ENCODE results near the gene RUNX3.

Gene RUNX3

GRCh38 chr1:24963099-24963872 is 33.2 kb upstream of the RUNX3 start:
- no peaks in the 10 kb centered on the region for H3K36me3 ChIP-seq (ENCODE audit: low read length)
- no peak overlapping the region for H3K27ac ChIP-seq (ENCODE audit: low read depth, low read length)
- no peaks in the 10 kb centered on the region for H3K9me3 ChIP-seq (ENCODE audit: insufficient read depth, low read length)
- no peak overlapping the region for H3K4me2 ChIP-seq (ENCODE audit: low read depth, low read length, poor library complexity, severe bottlenecking)
- no peaks in the 10 kb centered on the region for H3F3A ChIP-seq (ENCODE audit: insufficient read depth)
- H3K9ac ChIP-seq (ENCODE audit: low read length), result no peak overlapping the region
- no peaks in the 10 kb centered on the region for H3K27me3 ChIP-seq (ENCODE audit: low read length)
- no peak for TF ChIP-seq EZH2phosphoT487 (conservative IDR thresholded peaks at IDR 0.05; ENCODE audit: low read length)
- TF ChIP-seq CTCF (IDR thresholded peaks at IDR 0.05; ENCODE audit: insufficient read depth, low read length, poor library complexity, severe bottlenecking), result no peak
- no peaks in the 10 kb centered on the region for H3K79me2 ChIP-seq (ENCODE audit: insufficient read depth, low read length)
- H2AFZ ChIP-seq (ENCODE audit: low read depth, low read length, severe bottlenecking), result no peak overlapping the region
- no peaks in the 10 kb centered on the region for H4K20me1 ChIP-seq (ENCODE audit: low read depth, low read length)
- H3K9me2 ChIP-seq (replicated peaks; ENCODE audit: insufficient read depth, low read length), result no peaks in the 10 kb centered on the region
- no peak overlapping the region for H3K4me3 ChIP-seq (ENCODE audit: insufficient read depth, low read length, poor library complexity, severe bottlenecking)

GRCh38 chr1:24961961-24962861 is 32.1 kb upstream of the RUNX3 start:
- H3K27me3 ChIP-seq (ENCODE audit: low read length), result no peaks in the 10 kb centered on the region
- H3F3A ChIP-seq (ENCODE audit: insufficient read depth), result no peaks in the 10 kb centered on the region
- no peaks in the 10 kb centered on the region for H3K9me3 ChIP-seq (ENCODE audit: insufficient read depth, low read length)
- no peaks in the 10 kb centered on the region for H3K79me2 ChIP-seq (ENCODE audit: insufficient read depth, low read length)
- no peak overlapping the region for H3K9ac ChIP-seq (ENCODE audit: low read length)
- TF ChIP-seq CTCF (IDR thresholded peaks at IDR 0.05; ENCODE audit: insufficient read depth, low read length, poor library complexity, severe bottlenecking) (no peak), EZH2phosphoT487 (conservative IDR thresholded peaks at IDR 0.05; ENCODE audit: low read length) (no peak)
- no peaks in the 10 kb centered on the region for H3K36me3 ChIP-seq (ENCODE audit: low read length)
- no peak overlapping the region for H2AFZ ChIP-seq (ENCODE audit: low read depth, low read length, severe bottlenecking)
- no peak overlapping the region for H3K4me3 ChIP-seq (ENCODE audit: insufficient read depth, low read length, poor library complexity, severe bottlenecking)
- H3K9me2 ChIP-seq (replicated peaks; ENCODE audit: insufficient read depth, low read length), result no peaks in the 10 kb centered on the region
- H3K27ac ChIP-seq (ENCODE audit: low read depth, low read length), result no peak overlapping the region
- H4K20me1 ChIP-seq (ENCODE audit: low read depth, low read length), result no peaks in the 10 kb centered on the region
- H3K4me2 ChIP-seq (ENCODE audit: low read depth, low read length, poor library complexity, severe bottlenecking), result no peak overlapping the region

- TF ChIP-seq EZH2phosphoT487 (conservative IDR thresholded peaks at IDR 0.05; ENCODE audit: low read length) (no peak), CTCF (IDR thresholded peaks at IDR 0.05; ENCODE audit: insufficient read depth, low read length, poor library complexity, severe bottlenecking) (no peak)
These were observed 31.3 kb upstream of the RUNX3 start for GRCh38 chr1:24961334-24961733.

More at GRCh38 chr1:24961334-24961733, 31.3 kb upstream of the RUNX3 start:
- no peaks in the 10 kb centered on the region for H3K9me3 ChIP-seq (ENCODE audit: insufficient read depth, low read length)
- no peaks in the 10 kb centered on the region for H3K9me2 ChIP-seq (replicated peaks; ENCODE audit: insufficient read depth, low read length)
- no peaks in the 10 kb centered on the region for H3F3A ChIP-seq (ENCODE audit: insufficient read depth)
- no peak overlapping the region for H3K27ac ChIP-seq (ENCODE audit: low read depth, low read length)
- H3K36me3 ChIP-seq (ENCODE audit: low read length), result no peaks in the 10 kb centered on the region
- no peak overlapping the region for H3K9ac ChIP-seq (ENCODE audit: low read length)
- no peak overlapping the region for H3K4me2 ChIP-seq (ENCODE audit: low read depth, low read length, poor library complexity, severe bottlenecking)
- no peaks in the 10 kb centered on the region for H3K79me2 ChIP-seq (ENCODE audit: insufficient read depth, low read length)
- no peak overlapping the region for H3K4me3 ChIP-seq (ENCODE audit: insufficient read depth, low read length, poor library complexity, severe bottlenecking)
- H4K20me1 ChIP-seq (ENCODE audit: low read depth, low read length), result no peaks in the 10 kb centered on the region
- no peaks in the 10 kb centered on the region for H3K27me3 ChIP-seq (ENCODE audit: low read length)
- H2AFZ ChIP-seq (ENCODE audit: low read depth, low read length, severe bottlenecking), result no peak overlapping the region
